Measurements from ENCODE around the gene TLCD2. TPM values are rescaled to one million over a fixed set of nuclear protein-coding genes. Genes with fewer than 3 reads are reported as not detected.

TLCD2 gene
- total RNA-seq, 2 donors from 2014 or later, result 2.3 TPM

DNA sequence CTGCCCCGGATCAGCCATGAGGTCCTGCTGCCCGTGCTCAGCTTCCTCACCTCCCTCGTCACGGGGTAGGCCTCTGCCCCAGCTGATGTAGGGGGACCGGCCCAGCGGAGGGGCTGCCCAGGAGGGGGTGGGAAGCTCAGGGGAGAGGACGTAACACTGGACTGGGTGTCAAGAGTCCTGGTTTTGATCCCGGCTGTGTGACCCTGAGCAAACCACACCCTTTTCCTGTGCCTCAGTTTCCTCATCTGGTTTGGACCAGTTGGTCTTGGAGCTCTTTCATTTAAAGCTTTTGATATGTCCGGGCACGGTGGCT is 21.0 kb upstream of the TLCD2 start:
- 58% methylated on average over 9 of the region's 10 CpGs for WGBS
- H3K36me3 ChIP-seq, result peaks cover 0 to 17% of the 10 kb centered on the region in 2 donors
- TF ChIP-seq POLR2A (IDR thresholded peaks at IDR 0.05), result peak; percentile 13
- TF ChIP-seq, protein P1, sequence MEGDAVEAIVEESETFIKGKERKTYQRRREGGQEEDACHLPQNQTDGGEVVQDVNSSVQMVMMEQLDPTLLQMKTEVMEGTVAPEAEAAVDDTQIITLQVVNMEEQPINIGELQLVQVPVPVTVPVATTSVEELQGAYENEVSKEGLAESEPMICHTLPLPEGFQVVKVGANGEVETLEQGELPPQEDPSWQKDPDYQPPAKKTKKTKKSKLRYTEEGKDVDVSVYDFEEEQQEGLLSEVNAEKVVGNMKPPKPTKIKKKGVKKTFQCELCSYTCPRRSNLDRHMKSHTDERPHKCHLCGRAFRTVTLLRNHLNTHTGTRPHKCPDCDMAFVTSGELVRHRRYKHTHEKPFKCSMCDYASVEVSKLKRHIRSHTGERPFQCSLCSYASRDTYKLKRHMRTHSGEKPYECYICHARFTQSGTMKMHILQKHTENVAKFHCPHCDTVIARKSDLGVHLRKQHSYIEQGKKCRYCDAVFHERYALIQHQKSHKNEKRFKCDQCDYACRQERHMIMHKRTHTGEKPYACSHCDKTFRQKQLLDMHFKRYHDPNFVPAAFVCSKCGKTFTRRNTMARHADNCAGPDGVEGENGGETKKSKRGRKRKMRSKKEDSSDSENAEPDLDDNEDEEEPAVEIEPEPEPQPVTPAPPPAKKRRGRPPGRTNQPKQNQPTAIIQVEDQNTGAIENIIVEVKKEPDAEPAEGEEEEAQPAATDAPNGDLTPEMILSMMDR (IDR thresholded peaks at IDR 0.05), result no peak
- TF ChIP-seq POLR2AphosphoS5 (IDR thresholded peaks at IDR 0.05), result no peak
- peak overlapping the region; percentile 91 to 93 for H3K27ac ChIP-seq
- peaks cover 14% of the 10 kb centered on the region for H3K4me1 ChIP-seq (replicated peaks)
- no peak overlapping the region for H3K4me3 ChIP-seq
- no peak for DNase-seq (ENCODE audit: low spot score)
- intact Hi-C loops (cut with DNase I), result no loop called here
- no peaks in the 10 kb centered on the region for H3K27me3 ChIP-seq (replicated peaks; ENCODE audit: insufficient read depth)
- no peaks in the 10 kb centered on the region for H3K9me3 ChIP-seq

DNA sequence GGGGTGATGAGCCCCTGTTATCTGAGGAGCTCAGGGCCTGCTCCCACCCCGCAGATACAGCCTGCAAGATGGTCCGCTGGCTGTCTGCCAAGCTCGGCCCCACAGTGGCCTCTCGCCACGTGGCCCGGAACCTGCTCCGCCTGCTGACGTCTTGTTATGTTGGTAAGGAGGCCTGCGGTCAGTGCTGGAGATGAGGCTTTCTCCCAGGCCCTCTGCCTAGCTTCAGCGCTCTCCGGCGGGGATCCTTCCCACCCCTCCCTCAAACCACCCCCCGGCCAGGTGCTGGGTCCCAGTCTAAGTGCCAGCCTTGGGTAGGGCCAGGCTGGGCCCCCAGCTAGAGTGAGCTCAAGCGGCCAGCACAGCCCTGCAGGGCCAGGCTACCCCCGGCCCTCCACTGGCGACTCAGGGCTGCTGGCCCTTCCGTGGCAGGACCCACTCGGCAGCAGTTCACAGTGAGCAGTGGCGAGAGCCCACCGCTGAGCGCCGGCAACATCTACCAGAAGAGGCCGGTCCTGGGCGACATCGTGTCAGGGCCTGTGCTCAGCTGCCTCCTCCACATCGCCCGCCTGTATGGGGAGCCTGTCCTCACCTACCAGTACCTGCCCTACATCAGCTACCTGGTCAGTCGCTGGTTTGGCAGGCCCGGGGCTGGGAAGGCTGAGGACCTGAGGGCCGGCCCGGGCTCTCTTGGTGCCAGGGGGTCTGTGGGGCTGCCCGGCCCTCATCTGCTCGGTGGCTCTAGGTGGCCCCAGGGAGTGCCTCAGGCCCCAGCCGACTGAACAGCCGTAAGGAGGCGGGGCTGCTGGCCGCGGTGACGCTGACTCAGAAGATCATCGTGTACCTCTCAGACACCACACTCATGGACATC is 20.4 kb upstream of the TLCD2 start:
- no peaks in the 10 kb centered on the region for H3K27me3 ChIP-seq (replicated peaks; ENCODE audit: insufficient read depth)
- peak overlapping the region; percentile 91 to 93 for H3K27ac ChIP-seq
- 44% methylated on average over 34 of the region's 40 CpGs for WGBS
- DNase-seq (ENCODE audit: low spot score), result peak; percentile 81
- no peaks in the 10 kb centered on the region for H3K9me3 ChIP-seq
- peaks cover 15% of the 10 kb centered on the region for H3K4me1 ChIP-seq (replicated peaks)
- TF ChIP-seq, protein P1 (IDR thresholded peaks at IDR 0.05), result no peak
- TF ChIP-seq POLR2A (IDR thresholded peaks at IDR 0.05) (no peak), POLR2AphosphoS5 (IDR thresholded peaks at IDR 0.05) (peak; percentile 89)
- H3K4me3 ChIP-seq, result no peak overlapping the region
- intact Hi-C loops (cut with DNase I), result no loop called here
- H3K36me3 ChIP-seq, result peaks cover 0 to 17% of the 10 kb centered on the region in 2 donors

DNA sequence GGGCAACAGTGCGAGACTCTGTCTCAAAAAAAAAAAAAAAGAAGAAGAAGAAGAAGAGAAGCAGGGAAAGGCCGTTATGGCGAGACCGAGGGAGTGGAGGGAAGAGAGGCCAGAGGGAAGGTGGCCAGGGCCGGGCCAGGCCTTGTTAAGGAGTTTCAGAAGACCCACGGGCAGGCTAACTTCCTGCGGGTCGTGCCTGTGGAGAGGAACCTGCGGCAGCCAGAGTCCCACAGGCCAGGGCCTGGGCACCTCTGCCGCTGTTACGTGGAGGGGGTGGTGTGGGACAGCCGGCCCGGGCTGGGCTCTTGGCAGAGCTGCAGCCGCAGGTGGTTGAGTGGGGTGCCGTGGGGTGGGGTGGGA is 19.8 kb upstream of the TLCD2 start:
- Histone ChIP-seq H3K27ac (peak overlapping the region; percentile 91 to 93), H3K27me3 (replicated peaks; ENCODE audit: insufficient read depth) (no peaks in the 10 kb centered on the region), H3K9me3 (no peaks in the 10 kb centered on the region), H3K4me1 (replicated peaks) (peaks cover 19% of the 10 kb centered on the region), H3K36me3 (peaks cover 0 to 17% of the 10 kb centered on the region in 2 donors), H3K4me3 (no peak overlapping the region)
- TF ChIP-seq, protein P1 (IDR thresholded peaks at IDR 0.05), result no peak
- no peak for TF ChIP-seq POLR2AphosphoS5 (IDR thresholded peaks at IDR 0.05)
- TF ChIP-seq POLR2A (IDR thresholded peaks at IDR 0.05), result no peak
- WGBS, result 37% methylated on average over 15 of the region's 15 CpGs
- DNase-seq (ENCODE audit: low spot score), result no peak
- intact Hi-C loops (cut with DNase I), result no loop called here

DNA sequence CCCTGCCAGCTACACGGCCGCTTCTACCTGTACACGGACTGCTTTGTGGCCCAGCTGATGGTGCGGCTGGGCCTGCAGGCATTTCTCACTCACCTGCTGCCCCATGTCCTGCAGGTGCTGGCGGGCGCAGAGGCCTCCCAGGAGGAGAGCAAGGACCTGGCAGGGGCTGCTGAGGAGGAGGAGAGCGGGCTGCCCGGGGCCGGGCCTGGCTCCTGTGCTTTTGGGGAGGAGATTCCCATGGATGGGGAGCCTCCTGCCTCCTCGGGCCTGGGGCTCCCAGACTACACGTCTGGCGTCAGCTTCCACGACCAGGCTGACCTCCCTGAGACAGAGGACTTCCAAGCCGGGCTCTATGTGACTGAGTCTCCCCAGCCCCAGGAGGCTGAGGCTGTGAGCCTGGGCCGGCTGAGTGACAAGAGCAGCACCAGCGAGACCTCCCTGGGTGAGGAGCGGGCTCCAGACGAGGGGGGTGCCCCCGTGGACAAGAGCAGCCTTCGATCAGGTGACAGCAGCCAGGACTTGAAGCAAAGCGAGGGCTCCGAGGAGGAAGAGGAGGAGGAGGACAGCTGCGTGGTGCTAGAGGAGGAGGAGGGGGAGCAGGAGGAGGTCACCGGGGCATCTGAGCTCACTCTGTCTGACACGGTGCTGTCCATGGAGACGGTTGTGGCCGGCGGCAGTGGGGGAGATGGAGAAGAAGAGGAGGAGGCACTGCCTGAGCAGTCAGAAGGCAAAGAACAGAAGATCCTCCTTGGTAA is 17.9 kb upstream of the TLCD2 start:
- Histone ChIP-seq H3K9me3 (no peaks in the 10 kb centered on the region), H3K4me1 (replicated peaks) (peaks cover 19% of the 10 kb centered on the region), H3K4me3 (no peak overlapping the region), H3K27ac (no peak overlapping the region), H3K36me3 (peaks cover 0 to 6% of the 10 kb centered on the region in 2 donors), H3K27me3 (replicated peaks; ENCODE audit: insufficient read depth) (no peaks in the 10 kb centered on the region)
- no peak for DNase-seq (ENCODE audit: low spot score)
- WGBS, result 82% methylated on average over 27 of the region's 28 CpGs
- intact Hi-C loops (cut with DNase I), result no loop called here
- TF ChIP-seq, protein P1 (IDR thresholded peaks at IDR 0.05), result no peak
- TF ChIP-seq POLR2A (IDR thresholded peaks at IDR 0.05), result no peak
- TF ChIP-seq POLR2AphosphoS5 (IDR thresholded peaks at IDR 0.05), result no peak

Data from prostate gland (tissue), 2 donors.